CD14-positive monocyte (primary cell): Measurements from ENCODE around the gene FAM184A. TPM values are rescaled to one million over a fixed set of nuclear protein-coding genes. Genes with fewer than 3 reads are reported as not detected.
"Not testable (repeated sequence)": the region's sequence is repeated elsewhere in the genome, so short reads cannot be mapped to it uniquely, and the experiment has no call there.

ENCODE experiments used
- DNase-seq, 3 donors: peaks; one replicate each; pipeline ENCODE4 v3.0.0-alpha.2; 2011 to 2022
- H2AFZ ChIP-seq: 2 replicates; pipeline ENCODE4 v1.6.0; 2012; ENCODE audit warnings: mild to moderate bottlenecking, low read depth, low read length, inconsistent platforms; ENCODE audit not compliant: insufficient read depth, poor library complexity, severe bottlenecking
- H3K27ac ChIP-seq, 2 donors: 1 replicate in 1 of 2; 2 replicates in 1 of 2; pipeline ENCODE4 v1.5.1; 2012 to 2013; ENCODE audit warnings: low read length in 2 of 2, control low read depth in 1 of 2, inconsistent platforms in 1 of 2, low read depth in 1 of 2, mild to moderate bottlenecking in 1 of 2
- H3K27me3 ChIP-seq, 2 donors: one replicate each; pipeline versions ENCODE4 v1.6.0 to v1.6.1; 2011 to 2013; ENCODE audit warnings: low read length in 2 of 2; ENCODE audit not compliant: control insufficient read depth in 2 of 2, insufficient read depth in 2 of 2
- H3K36me3 ChIP-seq, 2 donors: replicated peaks in 1 of 2; 1 replicate in 1 of 2; 2 replicates in 1 of 2; pipeline versions ENCODE4 v1.5.1 to v1.6.1; 2012 to 2013; ENCODE audit warnings: low read length in 2 of 2, control low read depth in 1 of 2, inconsistent platforms in 1 of 2, mild to moderate bottlenecking in 1 of 2; ENCODE audit not compliant: insufficient read depth in 2 of 2, control insufficient read depth in 1 of 2
- H3K4me1 ChIP-seq, 2 donors: 1 replicate in 1 of 2; 2 replicates in 1 of 2; pipeline versions ENCODE4 v1.5.1 to v1.6.1; 2012 to 2013; ENCODE audit warnings: low read length in 2 of 2, control low read depth in 1 of 2, inconsistent platforms in 1 of 2, mild to moderate bottlenecking in 1 of 2, moderate library complexity in 1 of 2; ENCODE audit not compliant: insufficient read depth in 2 of 2, control insufficient read depth in 1 of 2
- H3K4me2 ChIP-seq: replicated peaks from 2 replicates; pipeline ENCODE3; 2012; ENCODE audit warnings: low read length, moderate library complexity, mild to moderate bottlenecking; ENCODE audit not compliant: poor library complexity, severe bottlenecking; ENCODE audit errors: extremely low read depth
- H3K4me3 ChIP-seq, 3 experiments: fragments of 200-600 bp in 1 of 3; sonication (generic) in 1 of 3; replicated peaks in 1 of 3; 1 replicate in 2 of 3; 2 replicates in 1 of 3; pipeline ENCODE4 v1.5.1; 2011 to 2013; ENCODE audit warnings: low read length in 3 of 3, mild to moderate bottlenecking in 3 of 3, control low read depth in 2 of 3, low read depth in 2 of 3, inconsistent platforms in 1 of 3, moderate library complexity in 1 of 3
- H3K79me2 ChIP-seq: 2 replicates; pipeline ENCODE4 v1.6.0; 2012; ENCODE audit warnings: mild to moderate bottlenecking, control low read depth, inconsistent platforms, low read length, moderate library complexity; ENCODE audit not compliant: insufficient read depth
- H3K9ac ChIP-seq: 2 replicates; pipeline ENCODE4 v1.6.0; 2017; ENCODE audit warnings: low read length, mild to moderate bottlenecking; ENCODE audit not compliant: insufficient read depth, poor library complexity, severe bottlenecking
- H3K9me3 ChIP-seq, 2 donors: replicated peaks in 1 of 2; 1 replicate in 1 of 2; 2 replicates in 1 of 2; pipeline versions ENCODE4 v1.5.1 to v1.6.1; 2012 to 2013; ENCODE audit warnings: low read length in 2 of 2, control low read depth in 1 of 2; ENCODE audit not compliant: control insufficient read depth in 1 of 2, insufficient read depth in 1 of 2
- H4K20me1 ChIP-seq: 2 replicates; pipeline ENCODE4 v1.6.0; 2012; ENCODE audit warnings: mild to moderate bottlenecking, low read length, control low read depth, moderate library complexity; ENCODE audit not compliant: insufficient read depth
- H3K27ac Mint-ChIP-seq, 7 donors: one replicate each; pipeline ENCODE4 v1.8.0; 2020; ENCODE audit warnings: mild to moderate bottlenecking in 7 of 7, mixed read lengths in 7 of 7, moderate library complexity in 6 of 7, inconsistent platforms in 2 of 7
- H3K27me3 Mint-ChIP-seq, 3 donors: one replicate each; pipeline ENCODE4 v1.8.0; 2021 to 2022; ENCODE audit warnings: low read depth in 3 of 3, mild to moderate bottlenecking in 3 of 3, mixed read lengths in 3 of 3, moderate library complexity in 3 of 3, inconsistent platforms in 1 of 3
- H3K36me3 Mint-ChIP-seq, 2 donors: one replicate each; pipeline ENCODE4 v1.8.0; 2020; ENCODE audit warnings: mixed read lengths in 2 of 2, inconsistent platforms in 1 of 2, mild to moderate bottlenecking in 1 of 2
- H3K4me1 Mint-ChIP-seq: one replicate; pipeline ENCODE4 v1.8.0; 2020; ENCODE audit warnings: mild to moderate bottlenecking, mixed read lengths
- H3K4me3 Mint-ChIP-seq, 2 donors: one replicate each; pipeline ENCODE4 v1.8.0; 2020; ENCODE audit warnings: mild to moderate bottlenecking in 2 of 2, mixed read lengths in 2 of 2, moderate library complexity in 1 of 2
- H3K9me3 Mint-ChIP-seq, 7 donors: one replicate each; pipeline ENCODE4 v1.8.0; 2020 to 2022; ENCODE audit warnings: mixed read lengths in 7 of 7, mild to moderate bottlenecking in 6 of 7, moderate library complexity in 6 of 7, inconsistent platforms in 2 of 7
- CTCF ChIP-seq: fragments of 200-600 bp; IDR thresholded peaks from one replicate; pipeline ENCODE4 v1.8.0; 2022; ENCODE audit warnings: antibody characterized with exemption, mild to moderate bottlenecking
- WGBS: methylation state at CpG from one replicate; pipeline ENCODE4 v1.1.5; 2013; ENCODE audit warnings: missing lambda C conversion rate; ENCODE audit not compliant: insufficient coverage; 5-methylcytosine and 5-hydroxymethylcytosine counted together
- intact Hi-C, 2 donors: fragments of 100-400 bp; cut with micrococcal nuclease; formaldehyde crosslinking; loops; one replicate each; pipeline versions ENCODE4 v1.15.0 to v1.15.1; 2023
- polyA plus RNA-seq, 3 donors: library from polyadenylated mRNA; depleted of rRNA in 1 of 3; unstranded in 2 of 3; stranded (reverse) in 1 of 3; fragments of 300-500 nt in 2 of 3; fragments of >200 nt in 1 of 3; fragmentation: Illumina TruSeq in 2 of 3; gene quantifications; 1 replicate in 2 of 3; 2 replicates in 1 of 3; pipeline ENCODE4 v1.2.3, GENCODE V29; 2012 to 2021

FAM184A gene
- polyA plus RNA-seq, 3 donors, result not detected

- Histone ChIP-seq H3K4me1 (no peaks in the 10 kb centered on the region), H3K4me3 (no peak overlapping the region), H2AFZ (no peak overlapping the region), H3K27me3 (no peaks in the 10 kb centered on the region), H4K20me1 (no peaks in the 10 kb centered on the region), H3K79me2 (no peaks in the 10 kb centered on the region), H3K27ac (no peak overlapping the region), H3K9ac (no peak overlapping the region), H3K36me3 (no peaks in the 10 kb centered on the region), H3K9me3 (no peaks in the 10 kb centered on the region), H3K4me2 (no peak overlapping the region)
- intact Hi-C loops, result no loop called here
- Mint-ChIP-seq H3K36me3 (no peaks in the 10 kb centered on the region), H3K4me3 (no peak overlapping the region), H3K27me3 (no peaks in the 10 kb centered on the region), H3K4me1 (no peaks in the 10 kb centered on the region), H3K27ac (no peak overlapping the region), H3K9me3 (no peaks in the 10 kb centered on the region)
- WGBS, result no CpG with 5 or more reads among the region's 1 CpG
- no peak for TF ChIP-seq CTCF
- DNase-seq, result no peak
These were observed 78.9 kb downstream of the FAM184A start for GRCh38 chr6:118999494-119000040.

- H3K27ac ChIP-seq, H3K4me3 Mint-ChIP-seq, H3K27me3 ChIP-seq, H3K27me3 Mint-ChIP-seq, H3K4me1 ChIP-seq, H3K27ac Mint-ChIP-seq, H3K9me3 ChIP-seq, H2AFZ ChIP-seq, intact Hi-C loops, H3K4me1 Mint-ChIP-seq, H3K4me3 ChIP-seq, H3K79me2 ChIP-seq, H4K20me1 ChIP-seq, H3K9me3 Mint-ChIP-seq, H3K36me3 ChIP-seq, H3K4me2 ChIP-seq, DNase-seq, H3K36me3 Mint-ChIP-seq, H3K9ac ChIP-seq: not testable (repeated sequence)
- 100% methylated on average over 3 of the region's 3 CpGs for WGBS
These were observed 81.0 kb downstream of the FAM184A start for GRCh38 chr6:118997426-118997825.
